GM19438 (cell line): ENCODE results near the gene KIF16B.
"Not testable (repeated sequence)": the region's sequence is repeated elsewhere in the genome, so short reads cannot be mapped to it uniquely, and the experiment has no call there.

ENCODE experiments used
- ATAC-seq: cut with Tn5 transposase; IDR thresholded peaks from one replicate; pipeline ENCODE4 v1.9.1; 2021; ENCODE audit warnings: low read depth; ENCODE audit not compliant: unreplicated experiment

Gene KIF16B

DNA sequence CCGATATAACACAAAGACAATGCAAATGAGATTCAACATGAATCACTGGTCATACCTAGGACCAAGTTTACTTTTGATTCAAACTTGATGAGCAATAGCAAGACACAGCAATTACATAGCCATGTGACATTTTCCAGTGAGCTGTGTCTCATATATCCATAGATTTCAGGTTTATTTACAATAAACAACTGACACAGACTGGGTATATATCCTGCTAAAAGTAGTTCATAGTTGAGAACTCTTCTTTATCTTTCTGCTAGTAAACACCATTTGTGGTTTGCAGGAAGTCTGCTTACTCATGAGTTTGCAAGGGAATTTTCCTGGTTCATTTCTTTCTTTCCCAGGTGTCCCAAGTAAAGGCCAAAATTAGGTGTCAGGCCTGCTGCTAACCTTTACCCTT, 343.4 kb downstream of the KIF16B start:
- no peak for ATAC-seq

- no peak for ATAC-seq
Observed at GRCh38 chr20:16228722-16229121, 344.5 kb downstream of the KIF16B start.

GRCh38 chr20:16226961-16227360, 346.3 kb downstream of the KIF16B start:
- ATAC-seq: not testable (repeated sequence)

DNA sequence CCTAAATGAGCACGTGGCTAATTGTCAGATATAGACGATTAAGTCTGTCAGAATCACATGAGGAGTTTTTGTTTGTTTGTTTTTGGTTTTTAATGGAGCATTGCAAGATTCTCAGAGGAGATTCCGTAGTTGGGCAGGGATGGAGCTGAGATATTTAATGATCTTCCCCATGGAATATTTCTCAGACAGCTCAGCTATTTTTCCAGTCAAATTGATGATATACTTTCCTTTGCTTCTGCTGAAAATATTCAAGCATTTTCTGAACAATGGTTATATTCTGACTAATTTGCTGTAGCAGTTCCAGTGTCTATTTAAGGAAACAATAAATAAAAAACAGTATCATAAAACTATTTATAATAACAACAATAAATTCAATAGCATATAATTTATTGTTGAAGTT, 348.4 kb downstream of the KIF16B start:
- no peak for ATAC-seq

DNA sequence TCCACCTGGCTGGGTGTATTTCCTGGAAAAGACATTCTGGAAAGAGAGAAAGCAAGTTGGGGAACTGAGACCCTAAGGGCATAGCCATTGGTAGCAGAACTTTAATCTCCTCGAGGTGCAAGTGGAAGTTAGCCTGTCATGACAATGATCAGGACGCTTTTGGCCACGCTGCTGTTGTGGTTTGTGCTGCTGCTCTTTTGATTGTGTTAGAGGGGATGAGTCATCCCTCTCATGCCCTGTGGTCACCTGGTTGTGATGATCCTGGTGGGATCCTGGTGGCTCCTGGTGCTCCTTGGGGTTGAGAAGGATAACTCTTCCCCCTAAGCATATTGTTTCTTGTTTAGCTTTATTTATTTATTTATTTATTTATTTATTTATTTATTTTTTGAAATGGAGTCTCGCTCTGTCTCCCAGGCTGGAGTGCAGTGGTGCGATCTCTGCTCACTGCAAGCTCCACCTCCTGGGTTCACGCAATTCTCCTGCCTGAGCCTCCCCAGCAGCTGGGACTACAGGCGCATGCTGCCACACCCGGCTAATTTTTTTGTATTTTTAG, 350.3 kb downstream of the KIF16B start:
- no peak for ATAC-seq
